GM19395 (cell line): ENCODE measurements around the gene TNNI3.
"Not testable (repeated sequence)": the region's sequence is repeated elsewhere in the genome, so short reads cannot be mapped to it uniquely, and the experiment has no call there.

ENCODE experiments used
- ATAC-seq: cut with Tn5 transposase; IDR thresholded peaks from one replicate; pipeline ENCODE4 v1.9.1; 2021; ENCODE audit warnings: mild to moderate bottlenecking, moderate library complexity; ENCODE audit not compliant: unreplicated experiment

TNNI3 gene

DNA sequence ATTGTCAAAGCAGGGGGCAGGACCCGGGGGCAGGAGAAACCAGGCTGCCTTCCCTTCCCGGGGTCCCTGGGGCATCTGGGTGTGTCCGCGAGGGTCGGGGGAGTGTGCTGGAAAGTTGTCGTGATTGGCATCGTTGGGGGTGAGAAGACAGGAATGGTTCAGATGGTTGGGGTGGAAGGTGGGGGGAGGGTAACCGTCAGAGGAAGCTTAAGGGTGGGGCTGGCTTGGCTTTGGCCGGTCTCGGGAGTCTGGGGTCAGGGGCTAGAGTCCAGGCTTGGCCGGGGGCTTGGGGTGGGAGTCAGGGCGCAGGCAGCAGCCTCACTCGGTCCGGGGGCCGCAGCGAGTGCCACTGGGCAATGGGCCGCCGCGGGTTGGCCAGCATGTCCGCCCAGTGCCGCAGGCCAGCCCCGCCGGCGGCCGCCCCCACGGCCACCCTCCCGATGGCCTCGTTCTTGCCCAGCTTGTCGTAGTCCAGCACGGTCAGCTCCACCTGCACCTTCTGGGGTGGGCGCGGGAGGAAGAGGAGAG, 15.7 kb upstream of the TNNI3 start:
- ATAC-seq = no peak

DNA sequence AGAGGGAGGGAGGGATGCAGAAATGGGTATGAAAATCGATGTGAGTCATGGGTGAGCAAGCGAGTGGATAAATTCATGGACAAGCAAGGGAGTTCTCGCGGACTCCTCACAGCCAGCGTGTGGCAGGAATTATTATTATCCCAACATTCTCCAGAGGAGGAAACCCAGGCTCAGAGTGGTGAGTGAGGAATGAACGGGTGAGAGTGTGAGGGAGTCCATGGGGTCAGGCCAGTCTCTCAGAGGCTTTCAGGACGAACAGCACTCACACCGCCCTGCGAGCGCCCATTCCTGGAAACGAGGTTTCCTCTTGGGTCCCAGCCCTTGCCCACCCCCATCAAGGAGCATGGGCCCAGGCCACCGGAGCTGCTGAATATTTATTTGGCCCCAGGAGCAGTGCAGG, 15.2 kb upstream of the TNNI3 start:
- no peak for ATAC-seq

DNA sequence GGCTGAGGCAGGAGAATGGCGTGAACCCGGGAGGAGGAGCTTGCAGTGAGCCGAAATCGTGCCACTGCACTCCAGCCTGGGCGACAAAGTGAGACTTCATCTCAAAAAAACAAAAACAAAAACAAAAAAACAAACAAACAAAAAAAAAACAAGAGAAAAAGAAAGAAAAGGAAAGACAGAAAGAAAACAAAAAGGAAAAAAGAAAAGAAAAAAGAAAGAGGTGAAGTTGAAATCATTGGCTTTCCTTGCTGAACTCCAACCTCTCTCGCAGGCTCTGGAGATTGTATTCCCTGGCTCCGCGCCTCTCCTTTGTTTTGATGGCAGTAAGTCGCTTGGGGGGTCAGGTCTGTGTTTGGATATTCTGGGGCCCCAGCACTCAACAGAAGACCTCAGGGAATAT, 14.8 kb upstream of the TNNI3 start:
- not testable (repeated sequence) for ATAC-seq

DNA sequence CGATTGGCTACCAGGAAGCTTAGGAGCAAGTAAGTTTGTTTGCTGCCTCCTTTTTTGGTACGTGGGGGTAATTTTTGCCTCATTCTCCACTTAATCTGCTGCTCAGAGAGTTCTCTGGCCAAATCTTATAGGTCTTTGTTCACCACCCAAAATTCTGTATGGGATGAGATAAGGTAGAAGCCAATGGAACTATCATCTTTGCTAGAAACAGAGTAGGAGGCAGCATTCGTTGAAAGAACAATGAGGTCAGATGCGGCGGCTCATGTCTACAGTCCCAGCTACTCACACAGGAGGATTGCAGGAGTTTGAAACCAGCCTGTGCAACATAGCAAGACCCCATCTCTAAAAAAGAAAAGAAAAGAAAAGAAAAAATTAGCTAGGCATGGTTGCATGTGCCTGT, 13.9 kb upstream of the TNNI3 start:
- ATAC-seq = no peak

DNA sequence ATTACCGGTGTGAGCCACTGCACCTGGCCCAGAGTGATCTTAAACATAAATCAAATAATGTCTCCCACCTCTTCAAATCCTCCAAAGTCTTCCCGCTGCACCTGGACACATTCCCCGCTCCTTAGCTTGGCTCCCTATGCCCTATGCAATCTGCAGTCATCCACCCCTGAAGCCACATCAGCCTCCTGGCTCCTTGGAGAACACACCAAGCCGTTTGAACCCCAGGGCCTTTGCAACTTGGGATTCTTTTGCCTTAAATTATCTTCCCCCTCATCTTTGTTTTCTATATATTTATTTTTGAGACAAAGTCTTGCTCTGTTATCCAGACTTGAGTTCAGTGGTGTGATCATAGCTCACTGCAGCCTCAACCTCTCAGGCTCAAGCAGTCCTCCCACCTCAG, 11.6 kb upstream of the TNNI3 start:
- no peak for ATAC-seq

DNA sequence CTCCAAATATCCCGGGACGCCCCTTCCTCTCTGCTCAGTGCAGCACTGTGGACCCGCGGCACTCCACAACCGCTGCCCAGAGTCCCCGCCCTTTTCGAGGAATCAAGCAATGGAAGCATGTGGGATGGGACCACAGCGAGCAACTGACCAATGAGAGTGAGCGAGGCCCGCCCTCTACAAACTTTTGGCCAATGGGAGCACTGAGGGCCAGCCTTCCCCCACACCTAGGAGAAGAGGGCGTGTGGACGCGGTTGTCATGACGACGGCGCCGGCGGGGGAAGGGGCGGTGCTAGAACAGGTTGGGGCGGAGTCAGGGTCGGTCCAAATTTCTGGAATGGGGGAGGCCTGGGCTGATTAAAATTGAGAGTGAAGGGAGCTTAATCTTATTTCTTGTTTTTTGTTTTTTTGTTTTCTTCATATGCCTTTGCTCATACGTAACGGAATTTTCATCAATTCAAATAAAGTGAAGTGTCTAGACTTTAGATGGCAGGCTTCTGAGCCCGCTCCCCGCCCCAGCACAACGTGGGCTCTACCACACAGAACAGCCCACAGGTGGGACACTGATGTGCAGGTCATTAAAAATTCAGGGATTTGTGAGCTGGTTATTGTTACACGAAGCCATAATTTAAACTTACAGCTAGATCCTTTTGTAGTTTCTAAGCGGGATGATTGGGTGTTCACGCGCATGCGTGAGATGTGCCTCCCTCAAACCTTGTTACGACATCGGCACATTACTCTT, 9.2 kb upstream of the TNNI3 start, which contains the start of gene DNAAF3:
Gene DNAAF3 (minus strand): TSS at position 84 of the 739 bp plus-strand sequence. CDS start 200 bp downstream, outside the sequence.
- ATAC-seq = no peak

DNA sequence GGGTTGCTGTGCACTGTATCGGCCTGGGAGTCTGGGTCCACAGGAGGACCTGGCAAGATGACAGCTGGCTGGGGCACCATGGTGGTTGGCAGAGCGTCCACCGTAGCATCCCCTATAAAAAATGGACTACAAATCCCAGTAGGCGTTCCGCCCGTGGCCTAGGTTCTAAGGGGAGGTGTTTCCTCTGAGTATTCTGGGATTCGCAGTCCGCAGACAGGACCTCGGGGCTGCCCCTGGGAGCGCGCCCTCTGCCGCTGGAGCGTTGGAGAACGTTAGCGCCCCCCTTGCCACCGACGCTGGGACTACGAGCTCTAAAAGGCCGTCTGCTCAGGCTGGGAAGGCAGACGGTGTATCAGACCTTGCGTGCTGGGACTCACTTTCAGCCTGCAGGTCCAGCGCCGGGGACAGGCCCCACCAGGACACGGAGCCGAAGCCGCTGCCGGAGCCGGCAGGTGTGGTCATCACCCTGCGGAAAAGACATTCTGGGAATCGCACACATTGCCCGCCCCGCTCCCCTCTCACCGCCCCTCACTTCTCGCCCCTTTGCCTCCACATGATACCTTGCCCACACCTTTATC, 8.5 kb upstream of the TNNI3 start:
- ATAC-seq = no peak

DNA sequence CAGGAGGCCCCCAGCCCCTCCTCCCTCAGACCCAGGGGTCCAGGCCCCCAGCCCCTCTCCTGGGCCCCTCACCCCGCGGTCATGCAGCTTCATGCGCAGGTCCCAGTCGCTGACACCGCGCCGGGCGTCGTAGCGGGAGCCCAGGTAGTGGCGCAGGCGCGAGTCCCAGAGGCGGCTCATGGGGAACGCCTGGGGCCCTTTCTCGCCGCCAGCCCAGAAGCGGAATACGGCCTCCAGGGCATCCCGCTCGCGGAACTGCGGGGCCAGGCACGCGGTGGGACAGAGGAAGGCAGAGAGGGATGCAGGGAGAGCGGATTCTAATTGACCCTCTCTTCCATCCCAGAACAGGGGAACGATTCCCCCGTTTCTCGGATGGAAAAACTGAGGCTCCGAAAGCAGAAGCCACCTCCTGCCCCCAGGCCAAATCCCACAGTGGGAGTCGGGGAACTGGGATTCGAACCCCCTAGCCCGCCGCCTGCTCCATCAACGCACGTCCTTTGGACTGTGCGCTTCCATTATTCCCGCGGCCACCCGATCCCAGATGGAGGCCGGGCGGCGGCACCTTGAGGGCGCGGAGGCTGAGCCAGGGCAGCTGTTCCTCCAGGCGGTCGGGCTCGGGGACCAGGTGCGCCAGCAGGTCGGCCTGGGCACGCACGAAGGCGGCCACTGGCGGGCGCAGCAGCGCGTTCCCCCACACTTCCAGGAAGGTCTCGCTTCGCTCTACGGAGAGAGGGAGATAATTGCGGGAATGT, 4.2 kb upstream of the TNNI3 start:
- no peak for ATAC-seq

DNA sequence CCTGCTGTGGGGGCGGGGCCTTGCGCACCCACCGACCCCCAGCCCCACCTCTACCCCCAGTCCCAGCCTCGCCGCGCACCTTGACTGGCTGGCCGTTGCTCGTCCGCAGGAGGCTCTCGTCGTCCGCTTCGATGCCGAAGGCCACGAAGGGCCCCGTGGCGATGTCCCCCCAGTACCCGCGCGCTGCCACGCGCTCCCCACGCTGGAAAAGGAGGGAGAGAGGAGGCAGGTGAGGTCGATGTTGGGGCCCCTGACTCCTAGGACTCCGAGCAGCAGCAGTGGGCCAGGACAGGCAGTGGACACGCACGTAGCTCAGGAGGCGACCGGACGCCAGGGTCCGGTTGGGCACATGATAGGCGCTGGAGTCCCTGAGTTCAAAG, 3.4 kb upstream of the TNNI3 start:
- ATAC-seq = no peak

DNA sequence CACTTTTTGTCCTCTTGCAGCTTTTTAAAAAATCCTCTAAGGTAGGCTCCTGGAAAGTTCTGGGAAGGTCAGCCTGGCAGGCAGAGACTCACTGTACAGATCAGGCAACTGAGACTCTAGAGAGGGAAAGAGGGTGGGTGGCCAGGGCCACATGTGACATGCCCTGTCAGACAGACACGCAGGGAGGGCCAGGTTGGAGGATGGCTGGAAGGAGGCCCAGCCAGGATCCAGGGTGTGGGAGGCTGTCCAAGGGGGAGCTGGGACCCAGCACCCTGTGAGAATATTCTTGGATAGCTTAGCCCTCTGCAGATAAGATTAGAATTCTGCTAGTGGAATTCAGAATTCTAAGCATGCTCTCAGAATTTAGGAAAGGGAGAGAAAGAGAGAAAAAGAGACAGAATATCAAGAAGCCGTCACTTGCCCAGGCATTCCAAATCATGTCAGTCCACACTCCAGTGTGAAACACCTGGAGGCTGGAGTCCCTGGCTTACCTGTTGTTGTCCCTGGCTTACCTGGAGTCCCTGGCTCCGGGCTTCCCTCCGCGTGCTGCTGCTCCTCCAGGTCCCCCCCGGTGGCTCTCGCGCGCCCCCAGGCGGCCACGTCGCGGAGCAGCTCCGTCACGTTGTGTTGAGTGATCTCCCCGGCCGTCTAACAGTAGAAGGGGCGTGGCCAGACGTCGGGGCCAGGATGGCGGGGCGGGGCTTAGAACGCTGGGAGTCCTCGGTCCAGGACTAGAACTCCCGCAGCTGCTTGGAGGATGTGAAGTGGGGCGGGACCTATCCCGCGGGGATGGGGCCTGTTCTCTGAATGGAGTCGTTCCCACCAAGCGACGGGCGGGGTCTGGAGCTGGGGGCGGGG, 2.8 kb upstream of the TNNI3 start:
- ATAC-seq = peak; percentile 63

DNA sequence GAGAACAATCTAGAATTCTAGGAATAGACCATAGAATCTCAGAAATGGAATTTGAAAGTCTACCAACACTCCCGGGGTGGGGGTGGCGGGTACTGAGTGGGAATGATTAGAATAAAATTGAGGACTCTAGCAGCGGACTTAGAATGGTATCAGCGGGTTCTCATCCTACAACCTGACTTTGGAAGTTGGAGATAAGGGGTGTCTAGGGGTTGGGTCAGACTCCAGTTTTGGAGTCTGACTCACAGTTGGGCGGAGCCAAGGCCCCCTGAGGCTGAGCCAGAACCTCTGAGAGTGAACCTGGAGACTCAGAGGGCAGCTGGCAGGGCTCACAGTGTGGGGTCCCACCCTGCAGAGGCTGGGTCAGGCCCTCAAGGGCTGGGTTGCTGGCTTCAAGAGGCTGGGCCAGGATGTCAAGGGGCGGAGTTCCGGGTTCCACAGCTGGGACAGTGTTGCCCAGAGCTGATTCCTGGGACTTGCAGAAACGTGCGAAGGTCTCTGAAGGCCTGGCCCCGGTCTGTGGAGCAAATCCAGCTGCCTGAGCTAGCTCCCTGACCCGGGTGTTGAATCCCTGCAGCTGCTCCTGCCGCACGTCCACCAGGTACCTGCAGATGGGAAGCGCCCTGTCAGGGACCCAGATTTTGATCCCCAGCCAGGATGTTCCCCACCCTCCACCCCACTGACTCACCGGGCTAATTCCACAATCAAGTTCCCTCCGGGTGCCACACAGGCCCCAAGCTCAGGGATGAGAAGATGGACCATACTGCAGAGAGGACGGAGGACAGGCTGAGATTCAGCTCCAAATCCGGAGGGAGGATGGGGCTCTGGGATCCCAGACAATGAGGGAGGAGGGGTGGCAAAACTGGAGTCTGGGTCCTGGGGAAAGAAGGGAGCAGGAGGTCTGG, 1.6 kb upstream of the TNNI3 start:
- ATAC-seq = no peak

DNA sequence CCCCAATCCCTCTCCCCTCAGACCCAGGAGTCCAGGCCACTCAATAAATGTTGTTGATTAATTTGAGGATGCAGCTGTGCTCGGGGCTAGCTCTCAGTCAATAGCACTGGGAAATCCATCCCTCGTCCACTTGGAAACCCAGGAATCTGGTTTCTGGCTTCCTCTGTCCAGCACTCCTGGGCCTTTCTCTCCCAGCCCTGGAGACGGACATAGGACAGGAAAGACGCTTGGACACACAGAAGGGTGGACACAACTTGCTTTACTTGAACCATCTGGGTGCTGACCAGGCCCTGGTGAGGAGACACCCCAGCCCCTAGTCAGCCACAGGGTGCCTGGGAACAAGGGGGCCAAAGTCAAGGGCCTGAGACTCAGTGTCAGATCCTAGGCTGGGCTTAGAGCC, 891 bp upstream of the TNNI3 start:
- no peak for ATAC-seq

DNA sequence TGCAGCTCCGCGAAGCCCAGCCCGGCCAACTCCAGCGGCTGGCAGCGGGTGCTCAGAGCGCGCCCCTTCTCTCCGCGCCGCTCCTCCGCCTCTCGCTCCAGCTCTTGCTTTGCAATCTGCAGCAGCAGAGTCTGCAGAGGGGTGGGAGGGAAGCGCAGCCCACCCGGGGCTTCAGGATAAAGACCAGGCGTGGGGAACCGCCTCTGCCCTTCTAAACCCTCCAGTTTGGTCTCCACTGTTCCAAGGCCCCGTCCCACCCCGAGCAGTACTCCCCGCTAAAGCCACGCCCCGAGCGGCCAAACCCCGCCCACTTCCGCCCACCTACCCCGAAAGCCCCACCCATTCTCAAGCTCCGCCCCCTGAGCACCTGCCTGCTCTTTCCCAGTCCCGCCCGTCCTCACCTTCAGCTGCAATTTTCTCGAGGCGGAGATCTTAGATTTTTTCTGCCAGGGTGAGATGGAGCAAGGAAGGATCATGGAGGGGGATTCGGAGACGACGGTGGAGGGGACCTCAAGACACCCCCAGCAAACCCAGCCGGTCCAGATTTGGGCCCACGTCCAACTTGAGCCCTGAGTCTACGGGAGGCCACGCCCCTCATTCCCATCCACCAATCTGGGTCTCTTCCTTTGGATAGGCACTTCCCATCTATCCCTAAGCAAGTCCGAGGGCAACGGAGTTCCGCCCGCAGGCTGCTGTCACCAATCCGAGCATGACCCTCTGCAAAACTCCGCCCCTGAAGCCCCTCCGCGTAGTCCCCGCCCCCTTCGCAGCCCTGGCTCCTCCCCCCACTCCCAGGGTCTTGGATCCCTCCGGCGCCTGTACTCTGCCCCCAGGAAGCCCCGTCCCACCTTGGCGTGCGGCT, 1.1 kb downstream of the TNNI3 start:
- ATAC-seq = no peak

DNA sequence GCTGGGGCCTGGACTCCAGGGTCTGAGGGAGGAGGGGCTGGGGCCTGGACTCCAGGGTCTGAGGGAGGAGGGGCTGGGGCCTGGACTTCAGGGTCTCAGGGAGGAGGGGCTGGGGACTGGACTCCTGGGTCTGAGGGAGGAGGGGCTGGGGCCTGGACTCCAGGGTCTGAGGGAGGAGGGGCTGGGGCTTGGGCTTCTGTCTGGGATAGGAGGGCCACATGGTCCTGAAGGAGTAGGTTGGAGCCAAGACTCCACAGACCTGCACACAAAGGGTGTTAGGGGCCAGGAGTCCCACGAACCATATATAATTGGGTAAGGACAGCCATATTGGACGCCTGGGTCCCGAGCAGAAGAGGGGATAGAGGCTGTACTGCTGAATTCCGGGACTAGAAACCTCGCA, 1.7 kb downstream of the TNNI3 start:
- not testable (repeated sequence) for ATAC-seq

DNA sequence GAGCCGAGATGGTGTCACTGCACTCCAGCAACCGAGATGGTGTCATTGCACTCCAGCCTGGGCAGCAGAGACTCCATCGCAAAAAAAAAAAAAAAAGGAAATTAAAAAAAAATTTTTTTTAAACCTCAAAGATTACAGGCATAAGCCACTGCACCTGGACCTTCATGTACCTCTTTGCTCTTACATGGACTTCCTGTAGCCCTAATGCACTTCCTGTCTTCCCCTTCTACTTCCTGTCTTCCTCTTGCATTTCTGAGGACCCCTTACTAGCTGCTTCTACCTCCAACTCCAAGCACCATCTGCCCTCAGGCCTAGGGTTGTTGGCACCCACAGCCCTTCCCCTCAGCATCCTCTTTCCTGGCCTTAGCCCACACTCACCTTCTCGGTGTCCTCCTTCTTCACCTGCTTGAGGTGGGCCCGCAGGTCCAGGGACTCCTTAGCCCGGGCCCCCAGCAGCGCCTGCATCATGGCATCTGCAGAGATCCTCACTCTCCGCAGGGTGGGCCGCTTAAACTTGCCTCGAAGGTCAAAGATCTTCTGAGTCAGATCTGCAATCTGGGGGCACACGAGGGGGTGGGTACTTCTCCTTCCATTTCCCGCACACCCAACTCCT, 3.8 kb downstream of the TNNI3 start:
- ATAC-seq = no peak

DNA sequence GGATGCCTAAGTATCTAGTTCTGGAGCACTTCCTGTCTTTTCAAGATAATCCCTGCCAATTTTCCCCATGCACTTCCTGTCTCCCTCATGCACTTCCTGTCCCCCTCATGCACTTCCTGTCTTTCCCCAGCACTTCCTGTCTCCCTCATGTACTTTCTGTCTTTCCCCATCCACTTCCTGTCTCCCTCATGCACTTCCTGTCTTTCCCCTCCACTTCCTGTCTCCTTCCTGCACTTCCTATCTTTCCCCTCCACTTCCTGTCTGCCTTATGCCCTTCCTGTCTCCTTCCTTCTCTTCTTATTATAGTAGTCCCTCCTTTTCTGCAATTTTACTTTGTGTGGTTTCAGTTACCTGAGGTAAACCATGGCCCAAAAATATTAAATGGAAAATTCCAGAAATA, 5.5 kb downstream of the TNNI3 start:
- ATAC-seq = no peak

DNA sequence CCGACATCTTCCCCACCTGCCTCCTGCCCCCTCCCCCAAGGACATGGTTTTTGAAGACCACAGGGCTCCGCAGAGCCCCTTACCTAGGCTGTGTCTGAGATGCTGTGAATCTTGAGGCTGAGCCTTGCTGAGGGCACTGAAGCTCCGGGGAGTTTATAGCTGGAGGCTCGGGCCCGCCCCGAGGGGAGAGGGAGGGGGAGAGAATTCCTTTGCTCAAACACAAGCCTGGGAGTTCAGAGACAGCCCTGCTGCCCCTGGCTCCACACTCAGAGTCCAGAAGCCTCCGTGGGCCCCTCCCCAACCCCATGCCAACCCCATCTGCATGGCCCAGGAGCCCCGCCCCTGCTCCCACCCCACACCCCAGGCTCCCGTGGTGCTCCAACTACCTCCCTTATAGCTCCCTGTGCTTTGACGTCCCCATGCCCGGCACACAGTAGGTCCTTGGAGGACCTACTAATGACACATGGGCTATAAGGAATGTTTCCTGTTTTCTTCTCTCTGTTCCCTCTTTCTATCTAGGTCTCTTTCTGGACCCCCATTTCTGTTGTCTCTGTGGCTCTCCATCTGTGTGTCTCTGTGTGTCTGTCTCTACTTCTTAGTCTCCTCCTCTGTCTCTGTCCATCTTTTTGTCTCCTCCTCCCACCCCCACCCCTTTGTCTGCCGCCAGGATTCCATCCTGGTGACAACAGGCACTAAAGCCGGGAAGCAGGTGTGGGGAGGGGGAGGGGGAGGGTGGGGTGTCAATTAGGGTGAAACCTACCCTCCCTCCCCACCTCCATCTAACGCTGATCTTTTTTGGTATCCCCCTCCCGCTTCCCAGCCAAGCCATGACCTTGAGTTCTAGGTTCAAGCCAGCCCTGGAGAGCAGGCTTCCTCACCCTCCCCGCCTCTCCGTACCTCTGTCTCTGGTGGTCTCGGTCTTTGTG, 8.2 kb downstream of the TNNI3 start, which contains the start of gene TNNT1:
Gene TNNT1 (minus strand): TSS at position 129 of the 926 bp plus-strand sequence. CDS start 2,049 bp downstream, outside the sequence.
- no peak for ATAC-seq
